ENCODE measurements around the gene NEGR1.

GRCh38 chr1:72064196-72065075 is 217.9 kb downstream of the NEGR1 start:
- TF ChIP-seq CTCF (IDR thresholded peaks at IDR 0.05) (no peak), POLR2A (IDR thresholded peaks at IDR 0.05) (no peak)

All from Peyer's patch (tissue), 4 donors.